ENCODE measurements around the gene ZFAND6.
"Not testable (repeated sequence)": the region's sequence is repeated elsewhere in the genome, so short reads cannot be mapped to it uniquely, and the experiment has no call there.

ZFAND6 gene

GRCh38 chr15:80099662-80100061 is 40.2 kb downstream of the ZFAND6 start:
- DNase-seq: not testable (repeated sequence)

GRCh38 chr15:80100247-80100646 is 40.8 kb downstream of the ZFAND6 start:
- no peak for DNase-seq

GRCh38 chr15:80105193-80105592 is 45.7 kb downstream of the ZFAND6 start:
- no peak for DNase-seq

- DNase-seq: no peak
These were observed 46.1 kb downstream of the ZFAND6 start for GRCh38 chr15:80105595-80105994.

DNA sequence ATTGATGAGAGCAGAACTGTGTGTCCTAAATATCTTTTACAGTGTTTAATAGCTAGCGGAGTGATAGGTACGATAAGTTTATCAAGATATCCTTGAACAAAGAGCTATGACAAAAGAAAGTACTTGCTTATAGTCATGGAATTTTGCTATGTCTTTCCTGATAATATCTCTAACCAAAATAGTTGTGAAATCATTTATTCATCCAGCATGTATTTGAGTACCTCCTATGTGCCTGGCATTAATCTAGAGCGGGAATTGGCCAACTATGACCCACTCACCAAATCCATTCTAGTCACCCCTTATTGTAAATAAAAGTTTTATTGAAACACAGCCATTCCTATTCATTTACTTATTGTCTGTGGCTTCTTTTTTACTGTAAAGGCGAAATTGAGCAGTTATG is 46.6 kb downstream of the ZFAND6 start:
- DNase-seq: no peak

GRCh38 chr15:80107204-80107603 is 47.7 kb downstream of the ZFAND6 start:
- DNase-seq: no peak

DNA sequence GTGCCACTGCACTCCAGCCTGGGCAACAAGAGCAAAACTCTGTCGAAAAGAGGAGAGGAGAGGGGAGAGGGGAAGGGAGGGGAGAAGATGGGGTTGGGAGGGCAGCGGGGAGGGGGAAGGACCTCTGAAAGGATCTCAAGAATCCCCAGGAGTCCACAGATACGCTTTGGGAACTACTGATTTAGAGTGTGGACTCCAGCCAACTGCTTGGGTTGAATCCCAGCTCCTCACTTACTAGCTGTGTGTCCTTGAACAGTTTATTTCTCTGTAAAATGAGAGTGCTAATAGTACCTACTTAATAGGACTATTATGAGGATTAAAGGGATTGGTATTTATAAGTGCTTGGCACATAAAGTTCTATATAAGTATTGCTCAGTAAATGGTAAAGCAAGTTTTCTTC is 48.3 kb downstream of the ZFAND6 start:
- no peak for DNase-seq

- no peak for DNase-seq
These were observed 49.9 kb downstream of the ZFAND6 start for GRCh38 chr15:80109388-80109787.

DNA sequence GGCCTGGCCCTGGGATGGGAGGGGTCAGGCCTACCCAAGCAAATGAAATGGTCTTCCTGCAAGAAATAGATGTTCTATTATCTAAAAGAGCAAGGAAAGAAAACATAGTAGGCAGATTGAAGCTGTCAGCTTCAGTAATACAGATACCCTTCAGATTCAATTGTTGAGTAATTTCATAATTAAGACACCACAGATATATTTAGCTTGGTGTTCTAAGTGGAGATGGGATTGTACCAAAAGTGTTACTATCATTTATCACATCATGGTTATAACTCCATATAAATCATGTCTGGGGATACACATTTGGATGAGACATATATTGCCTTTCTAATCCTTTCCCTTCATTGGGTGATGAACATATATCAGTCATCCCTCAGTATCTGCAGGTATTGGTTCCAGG is 51.4 kb downstream of the ZFAND6 start:
- no peak for DNase-seq

DNA sequence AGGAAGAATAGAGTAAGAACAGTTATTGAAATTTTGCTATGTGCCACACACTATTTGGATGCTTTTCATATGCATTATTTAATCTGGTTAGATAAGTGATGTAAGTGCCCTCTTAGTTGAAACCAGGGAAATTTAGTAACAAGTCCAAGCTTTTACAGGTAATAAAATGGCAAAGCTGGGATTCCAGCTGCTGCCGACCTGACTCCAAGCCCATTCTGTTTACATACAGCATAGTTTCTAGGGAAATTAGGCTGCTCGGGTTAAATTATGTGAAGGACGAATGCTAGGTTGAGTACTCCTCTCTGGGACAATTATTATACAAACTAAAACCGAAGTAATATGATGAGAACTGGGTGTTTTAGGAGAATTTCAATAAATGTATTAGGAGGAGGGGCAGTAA is 54.6 kb downstream of the ZFAND6 start:
- no peak for DNase-seq

GRCh38 chr15:80115021-80115420 is 55.5 kb downstream of the ZFAND6 start:
- no peak for DNase-seq

- DNase-seq: no peak
These were observed 59.5 kb downstream of the ZFAND6 start for GRCh38 chr15:80118956-80119355.

DNA sequence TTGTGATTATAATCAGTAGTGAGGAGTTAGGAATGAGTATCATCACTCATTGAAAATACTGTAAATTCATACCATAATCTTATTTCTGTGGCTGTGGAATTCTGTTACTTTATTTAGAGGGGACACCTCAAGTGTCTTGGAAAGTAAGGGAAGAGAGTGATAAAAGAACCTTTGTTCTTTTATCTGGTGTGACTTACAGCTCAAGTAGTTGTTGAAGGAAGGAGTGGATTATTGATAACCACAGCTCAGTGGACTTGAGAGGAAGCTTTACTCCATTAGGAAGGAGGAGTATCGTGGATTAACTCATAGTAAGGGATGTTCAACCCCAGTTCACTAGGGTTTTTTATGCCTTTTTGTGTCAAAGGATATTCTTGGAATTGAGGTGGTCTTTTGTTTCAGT is 61.2 kb downstream of the ZFAND6 start:
- DNase-seq: no peak

GRCh38 chr15:80121546-80121945 is 62.1 kb downstream of the ZFAND6 start:
- no peak for DNase-seq

- no peak for DNase-seq
These were observed 63.6 kb downstream of the ZFAND6 start for GRCh38 chr15:80123034-80123433.

- DNase-seq: not testable (repeated sequence)
These were observed 67.8 kb downstream of the ZFAND6 start for GRCh38 chr15:80127253-80127652.

DNA sequence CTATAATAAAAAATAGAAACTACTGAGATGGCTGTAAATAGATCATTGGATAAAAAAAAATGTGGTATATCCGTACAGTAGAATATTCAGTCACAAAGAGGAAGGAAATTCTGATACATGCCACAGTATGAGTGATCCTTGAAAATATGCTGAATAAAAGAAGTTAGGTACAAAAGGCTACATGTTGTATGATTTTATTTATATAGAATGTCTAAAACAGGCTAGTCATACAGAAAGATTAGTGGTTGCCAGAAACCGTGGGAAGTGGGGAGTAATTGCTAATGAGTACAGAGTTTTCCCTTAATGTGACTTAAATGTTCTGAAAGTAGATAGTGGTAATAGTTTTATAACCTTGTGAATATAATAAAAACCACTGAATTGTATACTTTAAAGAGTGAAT is 68.4 kb downstream of the ZFAND6 start:
- no peak for DNase-seq

DNA sequence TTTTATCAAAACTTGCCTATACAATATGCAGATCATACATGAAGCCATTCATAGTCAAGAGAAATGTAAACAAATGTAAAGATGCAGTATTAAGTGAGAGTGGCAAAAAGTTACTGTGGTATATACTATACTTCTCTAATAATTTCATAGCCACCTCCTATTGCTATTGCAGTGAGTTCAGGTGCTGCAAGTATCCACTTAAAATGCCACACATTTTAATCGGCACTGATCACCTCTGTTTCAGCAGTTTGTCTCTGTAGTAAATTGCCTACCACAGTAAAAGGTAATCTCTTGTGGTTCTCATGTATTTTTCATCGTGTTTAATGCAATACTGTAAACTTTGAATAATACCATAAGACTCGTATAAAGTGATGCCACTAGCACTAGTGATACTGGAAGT is 72.9 kb downstream of the ZFAND6 start:
- no peak for DNase-seq

DNA sequence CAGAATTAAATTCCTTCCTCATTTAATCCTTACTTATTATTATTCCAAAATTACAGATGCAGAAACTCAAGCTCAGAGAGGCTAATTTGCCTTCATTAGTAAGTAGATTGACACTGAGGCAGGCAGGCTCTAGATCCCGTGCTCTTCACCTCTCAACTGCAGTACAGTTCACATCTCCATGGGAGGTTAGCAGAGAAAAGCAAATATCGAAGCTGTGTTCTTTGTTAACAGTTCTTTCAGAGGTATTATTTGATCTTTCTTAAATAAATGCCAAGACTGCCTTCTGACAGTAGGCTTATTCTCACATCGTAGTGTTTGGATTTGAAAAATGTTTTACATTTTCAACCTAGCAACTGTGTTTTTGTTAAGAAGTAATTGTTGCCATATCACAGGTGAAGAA is 77.4 kb downstream of the ZFAND6 start:
- DNase-seq: no peak

DNA sequence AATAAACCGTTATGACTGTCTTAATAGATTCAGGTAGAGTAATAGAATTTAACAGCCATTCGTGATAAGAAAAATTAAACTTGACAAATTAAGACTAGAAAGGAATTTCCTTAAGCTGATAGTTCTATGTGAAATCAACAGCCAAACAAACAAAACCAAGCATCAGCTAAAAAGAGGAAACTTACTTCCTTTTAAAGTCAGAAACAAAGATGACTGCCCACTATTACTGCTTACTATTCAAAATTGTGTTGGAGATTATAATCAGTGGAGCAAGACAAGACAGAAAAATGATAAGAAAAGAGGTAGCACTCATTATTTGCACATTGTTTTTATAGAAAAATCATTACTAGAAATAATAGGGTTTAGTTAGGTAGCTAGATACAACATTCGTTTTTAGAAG is 79.5 kb downstream of the ZFAND6 start:
- DNase-seq: no peak

DNA sequence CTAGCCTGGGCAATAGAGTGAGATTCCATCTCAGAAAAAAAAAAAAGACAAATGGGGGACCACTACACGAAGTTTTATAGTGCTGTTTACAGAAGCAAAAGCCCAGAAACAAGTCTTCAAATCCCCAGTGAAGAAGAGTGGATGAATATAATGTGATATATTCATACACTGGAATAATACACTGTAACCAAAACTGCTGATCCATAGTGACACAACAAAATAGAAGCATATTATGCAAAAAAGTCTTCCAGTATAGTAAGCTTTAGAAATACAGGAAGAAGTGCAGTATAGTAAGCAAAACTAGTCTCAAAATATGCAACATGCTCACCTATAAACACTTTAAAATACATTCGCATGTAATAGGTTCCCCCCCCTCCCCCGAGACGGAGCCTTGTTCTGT is 81.4 kb downstream of the ZFAND6 start:
- no peak for DNase-seq

GRCh38 chr15:80141916-80142598 is 82.6 kb downstream of the ZFAND6 start:
- DNase-seq: no peak

DNA sequence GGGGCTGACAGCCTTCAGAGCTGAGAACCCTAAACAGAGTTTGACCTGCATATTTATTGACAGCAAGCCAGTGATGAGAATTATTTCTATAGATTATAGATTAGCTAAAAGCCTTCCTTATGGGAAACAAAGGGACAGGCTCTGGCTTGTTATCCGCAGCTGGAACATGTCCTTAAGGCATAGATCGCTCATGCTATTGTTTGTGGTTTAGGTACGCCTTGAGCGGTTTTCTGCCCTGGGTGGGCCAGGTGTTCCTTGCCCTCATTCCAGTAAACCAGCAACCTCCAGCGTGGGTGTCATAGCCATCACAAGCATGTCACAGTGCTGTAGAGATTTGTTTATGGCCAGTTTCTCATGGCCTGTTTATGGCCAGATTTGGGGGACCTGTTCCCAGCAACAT is 83.2 kb downstream of the ZFAND6 start:
- DNase-seq: no peak

DNA sequence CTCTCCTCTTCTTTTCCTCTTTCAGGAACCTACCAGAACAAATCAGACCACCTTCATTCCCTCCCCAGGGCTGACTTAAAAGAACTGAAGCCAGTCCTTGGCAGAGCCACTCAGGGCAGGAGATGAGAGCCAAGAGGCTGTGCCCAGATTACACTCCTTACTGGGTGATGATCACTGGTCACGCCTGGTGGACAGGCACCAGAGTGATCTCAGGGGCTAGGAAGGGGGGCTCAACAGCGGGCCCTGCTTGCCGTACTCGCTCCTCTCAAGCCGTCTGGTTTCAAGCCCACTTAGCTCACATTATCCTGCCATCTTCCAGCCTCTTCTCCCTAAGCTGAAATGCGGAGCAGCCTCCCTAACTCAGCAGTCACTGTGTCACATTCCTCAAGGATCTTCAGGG is 91.7 kb downstream of the ZFAND6 start:
- no peak for DNase-seq

GRCh38 chr15:80151576-80151975 is 92.1 kb downstream of the ZFAND6 start:
- no peak for DNase-seq

All from CD4-positive, alpha-beta T cell treated with Interleukin-10 for 1 hour (primary cell).